Renal pelvis (tissue), 4 donors: Measurements from ENCODE around the gene COL18A1. TPM values are rescaled to one million over a fixed set of nuclear protein-coding genes. Genes with fewer than 3 reads are reported as not detected.
A peak's percentile ranks its signal among the peaks of the same experiment; 100 is the strongest.

Experiments
- DNase-seq: peaks from one replicate; pipeline ENCODE4 v3.0.0-alpha.2; 2013
- polyA plus RNA-seq, 3 donors: library from polyadenylated mRNA; unstranded; fragments of 120-200 nt; gene quantifications; one replicate each; pipeline ENCODE4 v1.2.1, GENCODE V29; 2013; ENCODE audit not compliant: insufficient read length in 3 of 3

COL18A1 gene
- polyA plus RNA-seq, 3 donors: 174 to 228 (median 196) TPM

- DNase-seq: no peak
These were observed 137.9 kb downstream of the COL18A1 start for GRCh38 chr21:45542667-45543370.

- DNase-seq: no peak
These were observed 138.4 kb downstream of the COL18A1 start for GRCh38 chr21:45543371-45543709.

GRCh38 chr21:45543710-45544448, 138.9 kb downstream of the COL18A1 start:
- no peak for DNase-seq

GRCh38 chr21:45544449-45545235, 139.7 kb downstream of the COL18A1 start:
- DNase-seq: no peak

GRCh38 chr21:45545236-45545570, 140.2 kb downstream of the COL18A1 start:
- no peak for DNase-seq

GRCh38 chr21:45545691-45546531, 140.9 kb downstream of the COL18A1 start:
- DNase-seq: no peak

GRCh38 chr21:45546636-45547544, 141.9 kb downstream of the COL18A1 start:
- no peak for DNase-seq

GRCh38 chr21:45547545-45547900, 142.6 kb downstream of the COL18A1 start:
- no peak for DNase-seq

- no peak for DNase-seq
These were observed 143.9 kb downstream of the COL18A1 start for GRCh38 chr21:45548711-45549491.

- DNase-seq: no peak
These were observed 144.9 kb downstream of the COL18A1 start for GRCh38 chr21:45549626-45550463.

GRCh38 chr21:45550522-45551210, 145.7 kb downstream of the COL18A1 start:
- DNase-seq: no peak

- DNase-seq: no peak
These were observed 146.4 kb downstream of the COL18A1 start for GRCh38 chr21:45551316-45551715.

- no peak for DNase-seq
These were observed 147.1 kb downstream of the COL18A1 start for GRCh38 chr21:45551783-45552695.

GRCh38 chr21:45552696-45553391, 147.9 kb downstream of the COL18A1 start:
- DNase-seq: no peak

GRCh38 chr21:45554477-45555175, 149.7 kb downstream of the COL18A1 start:
- peak; percentile 72 for DNase-seq

GRCh38 chr21:45555251-45555556, 150.2 kb downstream of the COL18A1 start:
- DNase-seq: no peak
